Limb (tissue), 2 donors: ENCODE measurements around the gene CWC27.
A peak's percentile ranks its signal among the peaks of the same experiment; 100 is the strongest.
"Not testable (repeated sequence)": the region's sequence is repeated elsewhere in the genome, so short reads cannot be mapped to it uniquely, and the experiment has no call there.

ENCODE experiments used
- DNase-seq, 2 donors: peaks; one replicate each; pipeline ENCODE4 v3.0.0-alpha.2; 2016; ENCODE audit errors: extremely low spot score in 2 of 2

Gene CWC27

GRCh38 chr5:64921386-64921785, 152.7 kb downstream of the CWC27 start:
- no peak for DNase-seq

- no peak for DNase-seq
Observed at GRCh38 chr5:64923151-64923685, 154.5 kb downstream of the CWC27 start.

GRCh38 chr5:64925123-64925522, 156.4 kb downstream of the CWC27 start:
- DNase-seq, result no peak

GRCh38 chr5:64929833-64930232, 161.1 kb downstream of the CWC27 start:
- DNase-seq, result no peak

GRCh38 chr5:64930672-64931318, 162.1 kb downstream of the CWC27 start:
- DNase-seq, result no peak

GRCh38 chr5:64939422-64939771, 170.7 kb downstream of the CWC27 start:
- DNase-seq, result not testable (repeated sequence)

GRCh38 chr5:64939772-64940510, 171.2 kb downstream of the CWC27 start:
- DNase-seq, result peak in 1 of 2 donors; percentile 26

- DNase-seq, result no peak
Observed at GRCh38 chr5:64942460-64942859, 173.7 kb downstream of the CWC27 start.

GRCh38 chr5:64944868-64945267, 176.1 kb downstream of the CWC27 start:
- DNase-seq, result no peak

GRCh38 chr5:64947031-64947430, 178.3 kb downstream of the CWC27 start:
- DNase-seq, result no peak

GRCh38 chr5:64947801-64948200, 179.1 kb downstream of the CWC27 start:
- DNase-seq, result no peak

GRCh38 chr5:64949331-64949730, 180.6 kb downstream of the CWC27 start:
- DNase-seq, result no peak

- no peak for DNase-seq
Observed at GRCh38 chr5:64952951-64953673, 184.4 kb downstream of the CWC27 start.

GRCh38 chr5:64954518-64954917, 185.8 kb downstream of the CWC27 start:
- no peak for DNase-seq

GRCh38 chr5:64958757-64959391, 190.1 kb downstream of the CWC27 start:
- peak in 1 of 2 donors; percentile 67 for DNase-seq

GRCh38 chr5:64963278-64963677, 194.5 kb downstream of the CWC27 start:
- no peak for DNase-seq

- DNase-seq, result no peak
Observed at GRCh38 chr5:64968591-64969110, 199.9 kb downstream of the CWC27 start.

GRCh38 chr5:64969578-64969977, 200.8 kb downstream of the CWC27 start:
- DNase-seq, result no peak

- no peak for DNase-seq
Observed at GRCh38 chr5:64971513-64971912, 202.8 kb downstream of the CWC27 start.

- no peak for DNase-seq
Observed at GRCh38 chr5:64971990-64972389, 203.3 kb downstream of the CWC27 start.

GRCh38 chr5:64972591-64972990, 203.9 kb downstream of the CWC27 start:
- no peak for DNase-seq

GRCh38 chr5:64973215-64973614, 204.5 kb downstream of the CWC27 start:
- DNase-seq, result no peak
